Activated CD4-positive, CD25-positive, alpha-beta regulatory T cell treated with anti-CD3 and anti-CD28 coated beads, Interleukin-2, amount 50 U/mL, for 16 hours (primary cell): Measurements from ENCODE around the gene EID2.
A peak's percentile ranks its signal among the peaks of the same experiment; 100 is the strongest.

Experiments used
- DNase-seq: peaks from one replicate; pipeline ENCODE4 v3.0.0-alpha.2; 2020; ENCODE audit warnings: low read depth, low spot score

EID2 gene

DNA sequence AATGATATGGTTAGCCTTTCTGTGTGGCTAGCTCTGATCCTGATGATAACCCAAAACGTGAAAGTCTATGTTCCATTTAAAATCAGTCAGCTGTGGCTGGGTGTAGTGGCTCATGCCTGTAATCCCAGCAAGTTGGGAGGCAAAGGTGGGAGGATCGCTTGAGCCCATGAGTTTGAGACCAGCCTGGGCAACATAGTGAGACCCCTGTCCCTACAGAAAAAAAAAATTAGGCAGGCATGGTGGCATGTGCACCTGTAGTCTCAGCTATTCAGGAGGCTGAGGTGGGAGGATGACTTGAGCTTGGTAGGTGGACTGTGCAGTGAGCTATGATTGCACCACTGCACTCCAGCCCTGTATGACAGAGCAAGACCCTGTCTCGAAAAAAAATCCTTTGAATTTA is 6.2 kb downstream of the EID2 start:
- DNase-seq: no peak

GRCh38 chr19:39533003-39533512 is 6.9 kb downstream of the EID2 start:
- DNase-seq: no peak

GRCh38 chr19:39532233-39533002 is 7.5 kb downstream of the EID2 start, which contains the start of gene EID2B:
TSS of gene EID2B (minus strand) at chr19:39532852. CDS start at chr19:39532802, 50 bp downstream.
- DNase-seq: peak; percentile 89

GRCh38 chr19:39531834-39532232 is 8.1 kb downstream of the EID2 start:
- no peak for DNase-seq

- no peak for DNase-seq
Observed at GRCh38 chr19:39525205-39525604, 14.8 kb downstream of the EID2 start.

DNA sequence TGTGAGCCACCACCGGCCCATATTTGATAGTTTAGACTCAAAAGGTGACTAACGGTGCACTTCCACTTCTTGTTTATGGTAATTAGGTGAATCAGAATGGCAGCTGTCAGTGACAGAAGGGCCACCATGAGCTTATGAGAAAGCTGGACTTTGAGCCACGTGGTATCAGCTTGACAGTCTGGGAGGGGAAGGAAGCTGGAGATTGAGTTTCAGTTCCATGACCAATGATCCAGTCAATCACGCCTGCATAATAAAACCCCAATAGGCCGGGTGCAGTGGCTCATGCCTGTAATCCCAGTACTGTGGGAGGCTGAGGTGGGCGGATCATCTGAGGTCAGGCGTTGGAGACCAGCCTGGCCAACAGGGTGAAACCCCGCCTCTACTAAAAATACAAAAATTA is 15.5 kb downstream of the EID2 start:
- DNase-seq: no peak

- no peak for DNase-seq
Observed at GRCh38 chr19:39520541-39521484, 19.1 kb downstream of the EID2 start.

DNA sequence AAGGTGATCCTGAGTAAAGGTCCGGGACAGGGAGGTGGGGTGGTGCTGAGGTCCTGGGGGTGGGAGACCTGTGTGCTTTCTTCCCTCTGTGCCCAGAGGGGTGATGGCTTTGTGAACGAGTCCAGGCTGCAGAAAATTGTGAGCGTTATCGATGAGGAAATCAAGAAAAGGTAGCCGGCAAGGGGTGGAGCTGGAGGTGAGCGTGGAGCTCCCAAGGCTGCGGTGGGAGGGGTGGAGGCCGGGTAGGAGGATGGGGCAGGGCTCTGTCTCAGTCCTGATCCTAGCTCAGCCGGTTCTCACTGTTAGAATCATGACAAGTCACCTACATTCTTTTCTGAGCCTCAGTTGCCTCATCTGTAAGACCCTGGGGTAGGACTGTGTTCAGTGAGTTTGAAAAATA is 21.0 kb downstream of the EID2 start:
- DNase-seq: no peak

- DNase-seq: no peak
Observed at GRCh38 chr19:39518458-39518857, 21.5 kb downstream of the EID2 start.

DNA sequence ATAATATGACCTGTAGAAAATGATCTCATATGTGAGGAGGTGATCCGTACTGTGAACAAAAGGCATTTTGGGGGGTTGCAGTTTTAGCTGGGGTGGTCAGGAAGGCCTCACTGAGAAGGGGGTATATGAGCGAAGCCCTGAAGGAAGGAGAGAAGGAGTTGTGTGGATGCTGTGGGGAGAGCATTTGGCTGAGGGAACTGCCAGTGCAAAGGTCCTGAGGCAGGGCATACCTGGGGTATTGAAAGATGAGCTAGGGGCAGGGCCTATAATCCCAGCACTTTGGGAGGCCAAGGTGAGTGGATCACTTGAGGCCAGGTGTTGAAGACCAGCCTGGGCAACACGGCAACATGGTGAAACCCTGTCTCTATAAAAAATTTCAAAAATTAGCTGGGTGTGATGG is 22.5 kb downstream of the EID2 start:
- DNase-seq: no peak

DNA sequence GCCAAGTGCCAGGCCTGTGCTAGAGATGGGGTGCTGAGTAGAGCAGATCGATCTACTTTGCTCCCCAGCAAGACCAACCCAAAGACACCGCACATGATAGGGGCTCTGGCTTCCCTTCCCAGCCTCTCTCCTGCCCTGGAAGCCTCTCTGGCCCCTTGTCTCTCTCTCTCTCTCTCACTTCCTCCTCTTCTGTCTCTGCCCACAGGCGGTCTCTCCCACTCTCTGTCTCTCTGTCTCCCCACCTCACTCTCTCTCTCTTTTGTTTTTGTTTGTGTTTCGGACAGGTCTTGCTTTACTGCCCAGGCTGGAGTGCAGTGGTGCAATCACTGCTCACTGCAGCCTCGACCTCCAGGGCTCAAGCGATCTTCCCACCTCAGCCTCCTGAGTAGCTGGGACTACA is 23.7 kb downstream of the EID2 start:
- no peak for DNase-seq

DNA sequence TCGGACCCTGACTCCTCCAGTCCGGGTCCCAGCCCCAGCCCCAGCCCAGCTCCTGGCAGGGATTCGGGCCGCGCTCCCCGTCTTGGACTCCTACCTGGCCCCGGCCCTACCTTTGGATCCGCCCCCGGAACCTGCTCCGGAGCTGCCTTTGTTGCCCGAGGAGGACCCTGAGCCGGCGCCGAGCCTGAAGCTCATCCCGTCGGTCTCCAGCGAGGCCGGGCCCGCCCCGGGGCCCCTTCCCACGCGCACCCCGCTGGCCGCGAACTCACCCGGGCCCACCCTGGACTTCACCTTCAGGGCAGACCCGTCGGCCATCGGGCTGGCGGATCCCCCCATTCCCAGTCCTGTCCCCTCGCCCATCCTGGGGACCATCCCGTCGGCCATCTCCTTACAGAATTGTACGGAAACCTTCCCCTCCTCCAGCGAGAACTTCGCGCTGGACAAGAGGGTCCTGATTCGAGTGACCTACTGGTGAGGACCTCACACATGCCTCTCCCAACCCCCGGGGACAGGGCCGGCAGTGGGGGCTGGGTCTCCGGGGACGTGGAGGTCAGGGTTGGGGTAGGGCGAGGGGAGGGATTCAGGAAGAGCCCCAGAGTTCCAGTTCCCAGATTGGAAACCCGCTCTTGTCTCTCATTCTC is 24.3 kb downstream of the EID2 start:
- no peak for DNase-seq

GRCh38 chr19:39514840-39515550 is 25.0 kb downstream of the EID2 start, which contains the start of gene SELENOV:
TSS of gene SELENOV (plus strand) at chr19:39515139. CDS start at chr19:39515213, 74 bp downstream.
- DNase-seq: no peak

- no peak for DNase-seq
Observed at GRCh38 chr19:39512988-39513387, 27.0 kb downstream of the EID2 start.

- no peak for DNase-seq
Observed at GRCh38 chr19:39509233-39509632, 30.7 kb downstream of the EID2 start.

GRCh38 chr19:39508629-39509028 is 31.3 kb downstream of the EID2 start:
- no peak for DNase-seq

- no peak for DNase-seq
Observed at GRCh38 chr19:39507715-39508364, 32.1 kb downstream of the EID2 start.

GRCh38 chr19:39506944-39507714 is 32.8 kb downstream of the EID2 start:
- DNase-seq: no peak

- DNase-seq: no peak
Observed at GRCh38 chr19:39506598-39506943, 33.4 kb downstream of the EID2 start.
